ENCODE results near the gene PLD3. TPM values are rescaled to one million over a fixed set of nuclear protein-coding genes. Genes with fewer than 3 reads are reported as not detected.
"Not testable (repeated sequence)": the region's sequence is repeated elsewhere in the genome, so short reads cannot be mapped to it uniquely, and the experiment has no call there.

PLD3 gene
- total RNA-seq, 1 experiment from 2014 or later: 245 TPM

DNA sequence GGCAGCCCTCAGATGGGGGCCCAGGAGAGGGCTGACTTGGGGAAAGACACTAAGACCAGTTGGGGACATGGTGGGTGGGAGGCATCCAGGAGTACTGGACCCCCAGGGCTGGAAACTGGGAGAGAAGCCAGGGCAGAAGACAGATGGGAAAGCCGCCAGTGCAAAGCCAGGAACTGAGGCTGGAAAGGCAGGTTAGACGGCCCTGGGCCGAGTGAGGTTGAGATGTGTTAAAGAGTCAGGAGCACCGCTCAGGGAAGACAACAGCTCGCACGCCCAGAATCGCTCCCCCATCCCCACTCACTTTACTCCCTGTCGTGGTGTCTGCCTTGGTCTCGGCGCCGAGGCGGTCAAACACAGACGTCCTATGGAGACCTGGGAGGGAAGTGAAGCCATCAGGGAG lies 24.8 kb upstream of the PLD3 start:
- DNase-seq (ENCODE audit: low spot score): no peak
- in situ Hi-C loops (cut with HindIII; ENCODE audit: low sequenced_read_pairs): no loop called here

GRCh38 chr19:40326201-40326600 lies 22.3 kb upstream of the PLD3 start:
- in situ Hi-C loops (cut with HindIII; ENCODE audit: low sequenced_read_pairs): no loop called here

GRCh38 chr19:40331052-40331451 lies 17.4 kb upstream of the PLD3 start:
- DNase-seq (ENCODE audit: low spot score): no peak
- in situ Hi-C loops (cut with HindIII; ENCODE audit: low sequenced_read_pairs): no loop called here

More at GRCh38 chr19:40326201-40326600, 22.3 kb upstream of the PLD3 start:
- DNase-seq (ENCODE audit: low spot score): no peak

- in situ Hi-C loops (cut with HindIII; ENCODE audit: low sequenced_read_pairs): no loop called here
- DNase-seq (ENCODE audit: low spot score): no peak
Measured at GRCh38 chr19:40332669-40333068, 15.8 kb upstream of the PLD3 start.

GRCh38 chr19:40333083-40333482 lies 15.4 kb upstream of the PLD3 start:
- DNase-seq (ENCODE audit: low spot score); in situ Hi-C loops (cut with HindIII; ENCODE audit: low sequenced_read_pairs): not testable (repeated sequence)

- in situ Hi-C loops (cut with HindIII; ENCODE audit: low sequenced_read_pairs): no loop called here
- no peak for DNase-seq (ENCODE audit: low spot score)
Measured at GRCh38 chr19:40335101-40335500, 13.4 kb upstream of the PLD3 start.

DNA sequence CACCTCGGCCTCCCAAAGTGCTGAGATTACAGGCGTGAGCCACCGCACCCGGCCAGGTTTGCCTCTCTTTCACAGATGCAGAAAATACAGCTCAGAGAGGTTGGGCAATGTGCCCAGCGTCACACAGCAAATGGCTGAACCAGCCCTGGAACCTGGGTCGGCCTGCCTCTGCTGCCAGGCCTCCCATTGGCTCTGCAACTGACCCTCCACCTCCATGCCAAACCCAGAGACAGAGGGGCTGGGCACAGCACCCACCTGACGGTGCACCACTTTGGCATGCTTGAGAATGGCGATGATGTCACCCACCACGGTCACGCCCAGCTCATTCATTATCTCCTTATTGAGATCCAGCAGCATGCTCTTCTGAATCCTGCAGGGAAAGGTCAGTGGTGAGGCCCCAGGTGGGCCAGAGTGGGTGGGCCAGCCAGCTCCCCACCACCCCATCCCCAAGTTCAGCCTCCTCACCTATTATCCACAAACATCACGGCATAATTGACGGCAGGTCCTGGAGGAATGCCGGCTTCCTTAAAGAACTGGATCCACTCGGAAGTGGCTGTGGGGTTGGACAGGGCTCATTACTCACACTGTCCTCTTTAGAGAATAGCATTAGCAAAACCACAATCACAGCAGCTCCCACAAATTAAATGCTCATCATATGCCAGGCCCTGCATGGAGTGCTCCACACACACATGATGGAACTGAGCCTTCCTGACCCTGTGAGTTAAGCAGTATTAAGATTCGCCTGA lies 12.5 kb upstream of the PLD3 start:
- in situ Hi-C loops (cut with HindIII; ENCODE audit: low sequenced_read_pairs): no loop called here
- DNase-seq (ENCODE audit: low spot score): no peak

- in situ Hi-C loops (cut with HindIII; ENCODE audit: low sequenced_read_pairs): no loop called here
- DNase-seq (ENCODE audit: low spot score): no peak
Measured at GRCh38 chr19:40336601-40336900, 11.9 kb upstream of the PLD3 start.

GRCh38 chr19:40337107-40337506 lies 11.4 kb upstream of the PLD3 start:
- in situ Hi-C loops (cut with HindIII; ENCODE audit: low sequenced_read_pairs): no loop called here
- DNase-seq (ENCODE audit: low spot score): no peak

DNA sequence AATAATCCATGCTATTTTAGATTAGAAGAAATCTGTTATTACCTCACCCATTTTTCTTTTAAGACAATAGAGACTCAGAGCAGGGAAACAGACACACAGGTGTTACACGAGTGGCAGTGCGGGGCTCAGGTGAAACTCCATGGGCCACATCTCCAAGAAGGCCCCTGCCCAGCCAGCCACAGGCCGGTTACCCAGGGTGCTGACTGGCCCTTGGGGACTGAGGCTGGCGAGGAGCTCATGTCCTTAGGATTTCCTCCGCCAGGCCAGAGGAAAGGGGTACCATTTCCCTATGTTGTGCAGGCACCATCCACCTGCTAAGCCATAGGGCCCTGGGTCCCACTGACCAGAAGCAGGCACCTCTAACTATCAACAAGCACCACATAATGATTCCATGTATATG lies 10.9 kb upstream of the PLD3 start:
- DNase-seq (ENCODE audit: low spot score): no peak
- in situ Hi-C loops (cut with HindIII; ENCODE audit: low sequenced_read_pairs): no loop called here

DNA sequence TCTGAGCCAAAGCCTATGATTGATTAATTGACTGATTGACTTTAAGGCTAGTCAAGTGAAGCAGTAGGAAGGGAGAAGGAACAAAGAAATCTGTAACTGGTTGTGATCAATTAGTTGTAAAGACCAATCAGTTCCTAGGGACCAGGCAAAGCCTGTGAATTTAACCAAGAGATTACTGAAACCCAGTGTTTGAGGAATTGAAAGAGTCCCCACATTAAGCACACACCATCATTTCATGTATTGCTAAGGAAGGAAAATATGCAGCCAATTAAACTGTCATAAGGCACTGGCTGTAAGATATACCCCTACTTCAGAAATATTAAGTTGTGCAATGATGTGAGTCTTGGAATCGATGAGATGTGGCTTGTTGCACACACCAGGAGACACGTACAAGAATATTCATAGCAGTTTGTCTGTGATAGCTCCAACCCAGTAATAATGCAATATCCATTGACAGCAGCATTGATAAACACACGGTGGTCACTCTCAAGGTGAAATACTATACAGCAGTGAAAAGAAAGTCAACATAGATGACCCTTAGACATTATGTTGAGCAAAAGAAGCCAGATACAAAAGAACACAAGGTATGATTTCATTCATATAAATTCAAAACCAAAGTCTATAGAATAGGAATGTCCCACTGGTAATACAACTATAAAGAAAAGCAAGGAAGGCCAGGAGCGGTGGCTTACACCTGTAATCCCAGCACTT lies 9.3 kb upstream of the PLD3 start:
- in situ Hi-C loops (cut with HindIII; ENCODE audit: low sequenced_read_pairs): no loop called here
- no peak for DNase-seq (ENCODE audit: low spot score)

- DNase-seq (ENCODE audit: low spot score): no peak
- in situ Hi-C loops (cut with HindIII; ENCODE audit: low sequenced_read_pairs): no loop called here
Measured at GRCh38 chr19:40341601-40342482, 6.7 kb upstream of the PLD3 start.

- in situ Hi-C loops (cut with HindIII; ENCODE audit: low sequenced_read_pairs): no loop called here
- no peak for DNase-seq (ENCODE audit: low spot score)
Measured at GRCh38 chr19:40342644-40343311, 5.7 kb upstream of the PLD3 start.

- in situ Hi-C loops (cut with HindIII; ENCODE audit: low sequenced_read_pairs): no loop called here
- DNase-seq (ENCODE audit: low spot score): no peak
Measured at GRCh38 chr19:40344422-40344821, 4.1 kb upstream of the PLD3 start.

- DNase-seq (ENCODE audit: low spot score): peak; percentile 82
- in situ Hi-C loops (cut with HindIII; ENCODE audit: low sequenced_read_pairs): no loop called here
Measured at GRCh38 chr19:40348961-40349507, 539 bp downstream of the PLD3 start.

DNA sequence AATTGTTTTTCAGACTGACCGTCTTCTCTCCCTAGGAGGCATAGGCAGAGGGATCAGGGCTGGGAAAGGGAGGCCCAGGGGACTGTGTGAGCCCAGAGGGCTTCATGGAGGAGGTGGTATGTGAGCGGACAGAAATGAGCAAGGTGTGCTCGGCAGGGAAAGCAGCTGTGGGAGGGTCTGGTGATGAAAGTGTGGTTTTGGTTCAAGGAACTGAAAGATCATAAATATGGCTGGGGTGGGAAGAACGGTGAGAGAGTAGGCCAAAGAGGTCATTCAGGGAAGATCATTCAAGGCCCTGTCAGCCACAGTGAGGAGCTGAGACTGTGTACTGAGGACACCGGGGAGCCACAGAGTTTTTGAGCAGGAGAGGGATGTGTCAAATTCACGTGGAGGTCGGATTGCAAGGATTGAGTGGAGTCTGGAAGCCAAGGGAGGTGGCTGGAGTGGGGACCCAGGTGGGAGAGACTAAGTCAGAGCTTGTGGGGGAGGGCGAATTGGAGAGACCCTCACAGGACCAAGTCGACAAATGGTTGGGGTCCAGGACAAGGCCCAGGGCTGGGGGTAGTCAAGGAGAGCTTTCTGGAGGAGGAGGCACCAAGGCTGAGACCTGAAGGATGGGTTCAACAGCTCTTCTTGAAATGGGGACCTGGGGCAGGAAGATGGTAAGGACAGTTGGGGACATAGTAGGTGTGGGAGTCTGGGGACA lies 7.6 kb downstream of the PLD3 start:
- no peak for DNase-seq (ENCODE audit: low spot score)
- in situ Hi-C loops (cut with HindIII; ENCODE audit: low sequenced_read_pairs): no loop called here

- no peak for DNase-seq (ENCODE audit: low spot score)
- in situ Hi-C loops (cut with HindIII; ENCODE audit: low sequenced_read_pairs): no loop called here
Measured at GRCh38 chr19:40356681-40357595, 8.4 kb downstream of the PLD3 start.

DNA sequence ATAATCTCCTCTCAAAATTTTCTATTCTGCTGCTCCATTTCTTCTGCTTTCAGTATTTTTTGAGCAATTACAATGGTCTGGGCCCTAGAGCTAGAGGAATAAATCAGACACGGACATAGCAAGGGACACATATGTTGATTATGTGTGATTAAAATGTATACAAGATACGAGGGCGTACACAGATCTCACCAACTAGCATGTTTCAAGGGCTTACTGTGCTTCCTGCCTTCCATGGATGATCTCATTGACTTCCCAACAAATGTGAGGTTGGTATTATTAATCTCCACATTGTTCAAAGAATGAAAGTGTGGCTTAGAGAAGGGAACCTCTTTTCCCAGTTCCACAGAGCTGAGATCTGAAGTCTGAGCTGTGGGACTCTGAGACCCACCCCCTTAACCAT lies 9.1 kb downstream of the PLD3 start:
- in situ Hi-C loops (cut with HindIII; ENCODE audit: low sequenced_read_pairs): no loop called here
- DNase-seq (ENCODE audit: low spot score): no peak

Measured in G401 (cell line).